Measurements from ENCODE around the gene MED8.

DNA sequence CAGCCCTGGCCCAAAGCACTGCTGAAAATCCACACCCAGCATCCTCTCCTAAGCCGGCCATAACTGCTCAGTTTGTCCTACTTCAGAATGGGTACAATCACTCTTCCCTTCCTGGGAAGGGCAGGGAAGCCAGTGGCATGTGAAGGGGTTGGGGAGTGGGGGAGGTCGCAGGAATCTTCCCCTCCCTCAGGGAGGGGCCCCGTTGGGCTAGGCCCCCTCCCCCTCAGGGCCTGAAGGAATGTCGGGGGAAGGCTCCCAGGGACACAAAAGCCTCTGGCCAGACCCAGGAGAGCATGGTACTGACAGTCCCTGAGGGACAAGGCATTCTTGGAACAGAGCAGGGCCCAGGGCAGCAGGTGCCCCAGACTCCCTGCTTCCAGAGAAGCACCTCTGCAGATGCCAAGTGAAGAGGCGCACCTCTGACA, 23.0 kb downstream of the MED8 start:
- TF ChIP-seq, protein P1, sequence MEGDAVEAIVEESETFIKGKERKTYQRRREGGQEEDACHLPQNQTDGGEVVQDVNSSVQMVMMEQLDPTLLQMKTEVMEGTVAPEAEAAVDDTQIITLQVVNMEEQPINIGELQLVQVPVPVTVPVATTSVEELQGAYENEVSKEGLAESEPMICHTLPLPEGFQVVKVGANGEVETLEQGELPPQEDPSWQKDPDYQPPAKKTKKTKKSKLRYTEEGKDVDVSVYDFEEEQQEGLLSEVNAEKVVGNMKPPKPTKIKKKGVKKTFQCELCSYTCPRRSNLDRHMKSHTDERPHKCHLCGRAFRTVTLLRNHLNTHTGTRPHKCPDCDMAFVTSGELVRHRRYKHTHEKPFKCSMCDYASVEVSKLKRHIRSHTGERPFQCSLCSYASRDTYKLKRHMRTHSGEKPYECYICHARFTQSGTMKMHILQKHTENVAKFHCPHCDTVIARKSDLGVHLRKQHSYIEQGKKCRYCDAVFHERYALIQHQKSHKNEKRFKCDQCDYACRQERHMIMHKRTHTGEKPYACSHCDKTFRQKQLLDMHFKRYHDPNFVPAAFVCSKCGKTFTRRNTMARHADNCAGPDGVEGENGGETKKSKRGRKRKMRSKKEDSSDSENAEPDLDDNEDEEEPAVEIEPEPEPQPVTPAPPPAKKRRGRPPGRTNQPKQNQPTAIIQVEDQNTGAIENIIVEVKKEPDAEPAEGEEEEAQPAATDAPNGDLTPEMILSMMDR (conservative IDR thresholded peaks at IDR 0.05; ENCODE audit: low read depth, low read length): no peak
- TF ChIP-seq, protein P2, sequence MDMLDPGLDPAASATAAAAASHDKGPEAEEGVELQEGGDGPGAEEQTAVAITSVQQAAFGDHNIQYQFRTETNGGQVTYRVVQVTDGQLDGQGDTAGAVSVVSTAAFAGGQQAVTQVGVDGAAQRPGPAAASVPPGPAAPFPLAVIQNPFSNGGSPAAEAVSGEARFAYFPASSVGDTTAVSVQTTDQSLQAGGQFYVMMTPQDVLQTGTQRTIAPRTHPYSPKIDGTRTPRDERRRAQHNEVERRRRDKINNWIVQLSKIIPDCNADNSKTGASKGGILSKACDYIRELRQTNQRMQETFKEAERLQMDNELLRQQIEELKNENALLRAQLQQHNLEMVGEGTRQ (IDR thresholded peaks at IDR 0.05; ENCODE audit: low read depth, low read length): no peak
- TF ChIP-seq POLR2A (IDR thresholded peaks at IDR 0.05; ENCODE audit: low read depth, low read length): no peak
- TF ChIP-seq RCOR1 (IDR thresholded peaks at IDR 0.05; ENCODE audit: insufficient replicate concordance, low read length): no peak
- no peak for TF ChIP-seq SMC3 (IDR thresholded peaks at IDR 0.05; ENCODE audit: low read depth, low read length)
- no peak for TF ChIP-seq CEBPB (IDR thresholded peaks at IDR 0.05; ENCODE audit: low read depth, low read length)
- TF ChIP-seq NFE2L2 (IDR thresholded peaks at IDR 0.05; ENCODE audit: low read depth, low read length): no peak
- TF ChIP-seq RAD21 (IDR thresholded peaks at IDR 0.05; ENCODE audit: low read length): no peak
- TF ChIP-seq RFX5 (IDR thresholded peaks at IDR 0.05; ENCODE audit: low read depth, low read length): no peak
- TF ChIP-seq MAZ (IDR thresholded peaks at IDR 0.05; ENCODE audit: borderline replicate concordance, low read depth, low read length): no peak
- TF ChIP-seq FOS (IDR thresholded peaks at IDR 0.05; ENCODE audit: low read depth, low read length): no peak
- TF ChIP-seq, protein P3, sequence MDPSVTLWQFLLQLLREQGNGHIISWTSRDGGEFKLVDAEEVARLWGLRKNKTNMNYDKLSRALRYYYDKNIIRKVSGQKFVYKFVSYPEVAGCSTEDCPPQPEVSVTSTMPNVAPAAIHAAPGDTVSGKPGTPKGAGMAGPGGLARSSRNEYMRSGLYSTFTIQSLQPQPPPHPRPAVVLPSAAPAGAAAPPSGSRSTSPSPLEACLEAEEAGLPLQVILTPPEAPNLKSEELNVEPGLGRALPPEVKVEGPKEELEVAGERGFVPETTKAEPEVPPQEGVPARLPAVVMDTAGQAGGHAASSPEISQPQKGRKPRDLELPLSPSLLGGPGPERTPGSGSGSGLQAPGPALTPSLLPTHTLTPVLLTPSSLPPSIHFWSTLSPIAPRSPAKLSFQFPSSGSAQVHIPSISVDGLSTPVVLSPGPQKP (IDR thresholded peaks at IDR 0.05; ENCODE audit: borderline replicate concordance, low read depth, low read length): no peak
- no peak for TF ChIP-seq BHLHE40 (IDR thresholded peaks at IDR 0.05; ENCODE audit: low read depth, low read length)

Measured in IMR-90 (cell line).